AG08395 (cell line): ENCODE measurements around the gene ZNF439.
A peak's percentile ranks its signal among the peaks of the same experiment; 100 is the strongest.
"Not testable (repeated sequence)": the region's sequence is repeated elsewhere in the genome, so short reads cannot be mapped to it uniquely, and the experiment has no call there.

Experiments
- DNase-seq: peaks from one replicate; pipeline ENCODE4 v3.0.0; 2012; ENCODE audit warnings: mixed read lengths, low spot score

ZNF439 gene

DNA sequence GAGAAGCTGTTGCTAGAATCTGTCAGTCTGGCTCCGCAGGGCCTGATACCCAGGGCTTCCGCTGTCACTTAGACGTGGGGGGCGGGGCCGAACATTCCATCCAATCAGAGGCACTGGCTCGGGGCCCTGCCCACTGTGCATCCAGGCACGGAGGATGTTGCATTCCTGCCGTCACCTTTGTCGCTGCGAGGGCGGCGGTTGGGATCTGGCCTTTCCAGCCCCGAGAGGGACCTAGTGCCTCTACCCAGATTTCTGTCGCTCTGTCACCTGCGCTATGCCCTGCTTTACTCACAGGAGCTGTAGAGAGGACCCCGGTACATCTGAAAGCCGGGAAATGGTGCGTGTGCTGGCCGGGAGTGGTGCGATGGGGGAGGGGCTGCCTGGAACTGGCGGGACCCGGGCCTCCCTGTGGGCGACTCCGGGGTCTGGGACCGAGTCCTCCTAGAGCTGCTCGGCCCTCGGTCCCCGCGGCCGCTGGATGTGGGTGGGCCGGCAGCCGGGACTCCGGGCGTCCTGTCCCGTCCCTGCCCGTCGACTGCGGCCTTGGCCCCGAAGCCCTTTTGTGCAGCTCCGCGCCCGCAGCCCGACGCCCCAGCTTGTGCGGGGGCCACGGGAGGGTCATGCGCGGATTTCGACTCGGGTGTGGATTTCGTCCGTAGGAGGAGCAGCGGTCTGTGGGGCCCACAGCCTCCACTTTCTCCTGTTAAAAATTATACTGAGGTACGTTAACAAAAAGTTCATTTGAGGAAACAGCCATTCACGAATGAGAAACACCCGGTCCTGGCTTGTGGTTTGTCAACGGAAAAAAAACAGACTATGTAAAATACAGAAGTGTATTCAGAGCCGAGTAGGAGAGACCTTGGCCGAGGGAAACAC is at the start of gene ZNF439:
ZNF439 (plus strand) TSS at position 133 of the 876 bp plus-strand sequence; CDS start at position 275, 142 bp downstream.
- peak; percentile 91 for DNase-seq

DNA sequence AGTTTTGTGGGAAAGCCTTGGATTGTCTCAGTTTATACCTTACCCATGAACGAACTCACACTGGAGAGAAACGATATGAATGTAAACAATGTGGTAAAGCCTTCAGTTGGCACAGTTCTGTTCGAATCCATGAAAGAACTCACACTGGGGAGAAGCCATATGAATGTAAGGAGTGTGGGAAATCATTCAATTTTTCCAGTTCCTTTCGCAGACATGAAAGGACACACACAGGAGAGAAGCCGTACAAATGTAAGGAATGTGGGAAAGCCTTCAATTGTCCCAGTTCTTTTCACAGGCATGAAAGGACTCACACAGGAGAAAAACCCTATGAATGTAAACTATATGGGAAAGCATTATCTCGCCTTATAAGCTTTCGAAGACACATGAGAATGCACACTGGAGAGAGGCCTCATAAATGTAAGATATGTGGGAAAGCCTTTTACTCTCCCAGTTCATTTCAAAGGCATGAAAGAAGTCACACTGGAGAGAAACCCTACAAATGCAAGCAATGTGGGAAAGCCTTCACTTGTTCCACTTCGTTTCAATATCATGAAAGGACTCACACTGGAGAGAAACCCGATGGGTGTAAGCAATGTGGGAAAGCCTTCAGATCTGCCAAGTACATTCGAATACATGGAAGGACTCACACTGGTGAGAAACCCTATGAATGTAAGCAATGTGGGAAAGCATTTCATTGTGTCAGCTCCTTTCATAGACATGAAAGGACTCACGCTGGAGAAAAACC is 42.0 kb upstream of the ZNF439 start:
- DNase-seq = no peak

DNA sequence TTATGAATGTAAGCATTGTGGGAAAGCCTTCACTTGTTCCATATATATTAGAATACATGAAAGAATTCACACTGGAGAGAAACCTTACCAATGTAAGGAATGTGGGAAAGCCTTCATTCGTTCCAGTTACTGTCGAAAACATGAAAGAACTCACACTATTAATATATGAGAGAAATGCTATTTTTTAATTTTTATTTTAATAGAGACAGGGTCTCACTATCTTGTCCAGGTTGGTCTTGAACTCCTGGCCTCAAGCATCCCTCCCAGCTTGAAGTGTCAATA is 41.5 kb upstream of the ZNF439 start:
- DNase-seq = no peak

DNA sequence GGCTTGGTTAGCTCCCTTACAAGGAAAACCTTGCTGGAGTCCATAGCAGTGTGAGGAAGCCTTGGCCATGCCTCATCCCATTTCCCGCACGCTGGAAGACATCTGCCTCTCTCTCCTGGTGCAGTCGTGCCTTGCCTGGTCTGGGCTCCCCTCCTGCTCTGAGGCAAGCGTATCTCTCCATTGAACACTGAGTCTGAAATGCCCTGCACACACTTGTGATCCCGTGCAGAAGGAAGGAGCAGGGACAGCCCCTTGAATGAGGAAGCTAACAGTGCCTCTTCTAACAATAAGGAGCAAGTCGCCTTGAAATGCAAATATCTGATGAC is 34.9 kb upstream of the ZNF439 start:
- no peak for DNase-seq

DNA sequence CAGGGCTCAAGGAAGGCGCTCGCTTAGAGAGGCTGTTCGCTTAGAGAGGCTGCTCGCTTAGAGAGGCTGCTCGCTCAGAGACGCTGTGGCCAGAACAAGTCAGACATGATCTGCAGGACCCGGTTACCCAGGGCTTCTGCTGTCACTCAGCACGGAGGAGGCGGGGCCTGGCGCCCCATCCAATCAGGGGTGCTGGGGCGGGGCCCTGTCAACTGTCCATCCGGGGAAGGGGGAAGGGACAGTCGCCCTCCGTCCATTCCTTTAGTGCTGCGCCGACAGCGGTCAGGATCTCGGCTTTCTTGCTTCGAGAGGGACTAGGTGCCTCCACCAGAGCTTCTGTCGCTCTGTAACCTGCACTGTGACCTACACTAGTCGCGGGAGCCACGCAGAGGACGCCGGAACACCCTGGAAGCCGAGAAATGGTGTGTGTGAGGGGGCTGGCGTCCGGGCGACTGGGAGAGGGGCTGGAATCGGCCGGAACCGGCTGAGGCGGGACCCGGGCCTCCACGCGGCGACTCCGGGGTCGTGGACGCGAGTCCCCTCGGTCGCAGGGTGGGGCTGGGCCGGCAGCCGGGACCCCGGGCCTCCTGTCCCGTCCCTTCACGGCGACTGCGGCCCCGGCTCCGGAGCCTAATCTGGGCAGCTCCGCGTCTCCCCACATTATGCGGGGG is 34.4 kb upstream of the ZNF439 start, which contains the start of gene ZNF440:
ZNF440 (plus strand) TSS at position 245 of the 671 bp plus-strand sequence; CDS start at position 420, 175 bp downstream.
- peak; percentile 99 for DNase-seq

DNA sequence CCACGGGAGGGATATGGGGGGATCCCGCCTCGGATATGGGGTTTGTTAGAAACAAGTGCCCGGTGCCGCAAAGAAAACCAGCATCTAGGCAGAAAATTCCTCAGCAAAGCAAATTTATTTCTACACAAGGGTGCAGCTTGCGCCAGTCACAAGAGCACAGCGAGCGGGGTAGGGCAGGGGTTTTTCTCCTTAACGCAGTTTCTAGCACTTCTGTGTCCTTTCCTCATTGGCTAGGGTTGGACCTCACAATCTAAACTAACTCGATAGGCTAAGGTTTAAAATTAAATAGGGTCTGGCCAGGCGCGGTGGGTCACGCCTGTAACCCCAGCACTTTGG is 33.9 kb upstream of the ZNF439 start:
- DNase-seq = peak; percentile 11

DNA sequence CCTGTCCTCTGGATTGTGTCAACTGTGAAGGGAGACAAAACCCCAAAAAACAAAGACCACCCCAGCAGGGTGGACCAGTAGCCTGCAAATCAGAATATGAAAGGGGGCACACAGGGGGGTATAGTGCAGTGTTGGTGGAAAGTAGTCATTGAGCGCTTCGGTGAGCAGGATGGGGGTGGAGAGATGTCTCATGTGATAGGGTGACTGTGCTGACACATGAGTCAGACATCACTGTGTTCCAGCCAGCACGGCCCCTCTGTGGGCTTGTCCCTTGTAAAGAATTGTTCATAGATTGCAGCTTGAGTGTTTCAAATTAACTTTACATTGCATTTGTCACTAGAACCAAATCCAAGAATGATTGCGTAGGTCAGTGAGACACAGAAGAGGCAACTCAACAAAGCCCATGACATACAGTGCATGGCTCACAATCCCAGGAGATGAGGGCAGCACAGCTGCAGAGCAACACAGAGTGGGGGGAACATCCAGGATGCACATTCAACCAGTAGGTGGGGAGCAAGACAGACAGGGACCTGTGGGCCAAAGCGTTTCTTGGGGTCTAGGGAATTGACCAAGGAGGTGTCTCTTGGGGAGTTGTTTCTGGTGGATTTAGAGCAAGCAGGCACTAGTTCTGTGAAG is 26.9 kb upstream of the ZNF439 start:
- DNase-seq = peak; percentile 8

DNA sequence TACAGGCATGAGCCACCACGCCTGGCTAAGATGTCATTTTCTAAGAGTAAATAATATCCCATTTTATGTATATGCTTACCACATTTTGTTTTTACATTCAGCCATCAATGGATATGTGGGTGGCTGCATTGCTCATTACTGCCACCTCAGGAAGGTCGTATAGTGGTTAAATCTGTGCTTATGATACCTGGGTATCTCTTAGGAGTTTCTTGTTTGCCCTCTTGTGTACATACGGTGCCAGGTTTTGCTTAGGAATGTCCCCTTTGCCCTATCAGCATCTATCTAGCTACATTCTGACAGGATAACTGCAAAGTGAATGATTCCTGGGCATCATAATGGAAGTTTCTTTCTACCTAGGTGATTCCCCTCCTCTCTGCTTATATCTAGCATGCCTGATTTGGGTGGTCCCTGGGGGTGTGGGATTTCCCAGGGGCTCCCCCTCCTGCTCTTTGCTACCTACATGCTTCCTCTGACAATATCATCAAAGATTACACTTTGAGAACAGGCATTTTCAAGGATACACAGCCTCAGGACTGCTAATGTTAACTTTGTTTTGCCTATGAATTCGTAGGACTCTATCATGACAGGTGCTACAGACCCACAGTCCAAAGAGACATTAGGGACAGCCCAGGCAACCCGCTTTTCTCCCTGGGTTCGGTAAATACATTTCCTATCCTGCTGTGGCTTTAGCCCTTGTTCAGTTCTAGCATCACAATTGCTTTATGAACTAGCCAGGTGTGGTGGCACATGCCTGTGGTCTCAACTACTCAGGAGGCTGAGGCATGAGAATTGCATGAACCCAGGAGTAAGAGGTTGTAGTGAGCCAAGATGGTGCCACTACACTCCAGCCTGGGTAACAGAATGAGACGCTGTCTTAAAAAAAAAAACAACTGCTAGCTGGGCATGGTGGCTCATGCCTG is 19.3 kb upstream of the ZNF439 start:
- not testable (repeated sequence) for DNase-seq

DNA sequence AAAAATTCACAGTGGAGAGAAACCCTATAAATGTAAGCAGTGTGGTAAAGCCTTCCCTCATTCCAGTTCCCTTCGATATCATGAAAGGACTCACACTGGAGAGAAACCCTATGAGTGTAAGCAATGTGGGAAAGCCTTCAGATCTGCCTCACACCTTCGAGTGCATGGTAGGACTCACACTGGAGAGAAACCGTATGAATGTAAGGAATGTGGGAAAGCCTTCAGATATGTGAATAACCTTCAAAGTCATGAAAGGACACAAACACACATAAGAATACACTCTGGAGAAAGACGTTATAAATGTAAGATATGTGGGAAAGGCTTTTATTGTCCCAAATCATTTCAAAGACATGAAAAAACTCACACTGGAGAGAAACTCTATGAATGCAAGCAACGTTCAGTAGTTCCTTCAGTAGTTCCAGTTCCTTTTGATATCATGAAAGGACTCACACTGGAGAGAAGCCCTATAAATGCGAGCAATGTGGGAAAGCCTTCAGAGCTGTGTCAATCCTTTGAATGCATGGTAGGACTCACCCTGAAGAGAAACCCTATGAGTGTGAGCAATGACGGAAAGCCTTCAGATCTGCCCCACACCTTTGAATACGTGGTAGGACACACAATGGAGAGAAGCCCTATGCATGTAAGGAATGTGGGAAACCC is 16.1 kb upstream of the ZNF439 start:
- DNase-seq = no peak

DNA sequence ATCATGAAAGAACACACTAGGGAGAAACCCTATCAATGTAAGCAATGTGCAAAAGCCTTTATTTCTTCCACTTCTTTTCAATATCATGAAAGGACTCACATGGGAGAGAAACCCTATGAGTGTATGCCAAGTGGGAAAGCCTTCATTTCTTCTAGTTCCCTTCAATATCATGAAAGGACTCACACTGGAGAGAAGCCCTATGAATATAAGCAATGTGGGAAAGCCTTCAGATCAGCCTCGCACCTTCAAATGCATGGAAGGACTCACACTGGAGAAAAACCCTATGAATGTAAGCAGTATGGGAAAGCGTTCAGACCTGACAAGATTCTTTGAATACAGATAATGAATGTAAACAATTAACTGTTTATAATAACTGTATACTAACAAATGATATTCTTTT is 15.0 kb upstream of the ZNF439 start:
- DNase-seq = no peak

DNA sequence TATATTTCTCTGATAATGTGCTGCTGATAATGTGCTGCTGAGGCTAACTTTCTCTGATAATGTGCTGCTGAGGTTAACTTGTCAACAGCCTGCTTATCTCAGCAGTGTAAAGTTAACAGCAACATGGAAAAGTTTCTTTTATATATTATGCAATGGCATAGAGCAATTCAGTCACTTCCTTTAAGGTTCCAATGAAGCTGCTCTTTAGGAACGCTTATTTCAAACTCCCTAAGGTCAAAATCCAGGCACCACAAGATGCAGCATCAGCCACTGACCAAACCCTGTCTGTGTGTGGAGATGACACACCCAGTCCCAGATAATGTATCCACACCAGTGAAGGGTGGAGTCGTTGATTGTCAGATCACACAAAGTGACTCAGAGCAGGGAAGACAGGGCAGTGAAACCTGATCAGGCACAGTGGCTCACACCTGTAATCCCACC is 12.9 kb upstream of the ZNF439 start:
- not testable (repeated sequence) for DNase-seq

DNA sequence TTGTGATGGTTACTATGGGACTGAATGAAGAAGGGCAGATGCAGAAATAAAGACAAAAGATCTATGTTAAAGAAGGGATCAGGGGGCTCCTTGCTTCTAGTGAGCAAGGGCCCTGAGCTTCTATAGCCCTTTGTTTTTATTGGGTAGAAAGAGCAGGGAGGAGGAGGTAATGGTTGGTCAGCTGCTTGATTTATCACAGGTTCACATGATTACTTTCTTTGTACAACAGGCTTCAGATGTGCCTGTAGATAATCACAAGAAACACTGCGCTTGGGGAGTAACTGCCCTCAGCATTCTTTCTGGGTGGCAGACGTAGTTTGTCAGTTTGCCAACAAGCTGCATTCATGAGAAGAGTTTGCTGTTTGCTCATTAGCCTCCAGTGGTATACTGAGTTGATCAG is 4.8 kb upstream of the ZNF439 start:
- DNase-seq = no peak

DNA sequence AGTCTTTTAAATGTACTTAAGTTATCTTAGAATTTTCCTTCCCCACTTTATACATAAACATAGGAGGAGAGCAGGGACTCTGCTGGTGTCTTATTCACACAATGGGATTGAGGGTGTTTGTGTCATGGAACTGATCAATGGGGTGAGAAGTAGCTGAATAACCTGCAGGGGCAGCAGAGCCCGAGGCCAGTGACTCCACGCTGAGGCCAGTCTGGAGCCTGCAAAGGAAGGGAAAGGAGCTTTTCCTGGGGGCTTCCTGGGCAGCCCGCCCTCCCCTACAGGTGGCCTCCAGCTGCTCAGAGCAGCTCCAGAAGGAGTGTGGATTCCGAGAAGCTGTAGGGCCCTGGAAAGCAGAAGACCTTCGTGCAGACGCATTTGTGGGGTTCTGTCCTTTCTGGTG is 911 bp upstream of the ZNF439 start:
- DNase-seq = not testable (repeated sequence)

DNA sequence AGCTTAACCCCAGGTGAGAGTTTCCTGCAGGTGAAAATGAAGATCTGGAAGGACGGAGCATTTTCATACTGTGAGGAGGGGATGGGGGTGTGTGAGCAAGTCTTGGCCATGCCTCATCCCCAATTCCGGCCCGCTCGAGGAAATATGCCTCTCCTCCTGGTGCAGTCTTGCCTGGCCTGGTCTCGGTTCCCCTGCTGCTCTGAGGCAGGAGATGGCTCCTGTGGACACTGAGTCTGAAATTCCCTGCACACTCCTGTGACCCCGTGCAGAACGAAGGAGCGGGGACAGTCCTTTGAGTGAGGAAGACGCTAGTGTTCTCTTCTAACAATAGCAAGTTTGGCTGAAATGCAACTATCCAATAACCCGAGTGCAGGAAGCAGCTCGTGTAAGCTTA is 329 bp upstream of the ZNF439 start:
- DNase-seq = no peak

DNA sequence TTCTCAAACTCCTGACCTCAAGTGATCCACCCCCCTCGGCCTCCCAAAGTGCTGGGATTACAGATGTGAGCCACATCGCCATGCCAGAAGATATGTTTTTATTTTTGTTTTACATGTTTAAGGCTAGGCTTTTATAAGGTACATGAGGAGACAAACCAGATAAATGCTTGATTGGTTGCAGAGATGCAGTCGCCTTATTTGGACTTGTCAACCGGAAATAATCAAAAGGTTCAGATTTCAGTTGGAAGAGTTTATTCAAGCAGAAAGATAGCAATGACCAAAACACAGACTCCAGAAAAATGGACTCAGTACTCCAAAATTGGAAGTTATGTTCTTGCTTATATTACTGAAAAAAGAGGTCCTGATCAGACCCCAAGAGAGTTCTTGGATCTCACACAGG is 1.8 kb downstream of the ZNF439 start:
- DNase-seq = not testable (repeated sequence)

DNA sequence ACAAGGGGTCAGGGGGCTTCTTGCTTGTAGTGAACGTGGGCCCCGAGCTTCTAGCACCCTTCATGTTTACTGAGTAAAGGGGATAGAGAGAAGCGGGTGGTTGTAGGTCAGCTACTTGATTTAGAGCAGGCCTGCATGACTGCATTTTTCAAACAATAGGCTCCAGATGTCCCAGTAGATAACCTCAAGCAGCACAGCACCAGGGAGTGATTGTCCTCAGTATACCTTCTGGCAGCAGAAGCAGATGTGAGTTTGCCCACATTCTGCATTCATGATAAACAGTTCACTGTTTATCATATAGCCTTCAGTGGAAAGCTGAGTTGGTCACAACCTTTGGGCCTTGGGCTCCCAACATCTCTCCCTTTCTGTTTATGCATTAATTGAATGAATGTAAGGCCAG is 4.8 kb downstream of the ZNF439 start:
- DNase-seq = no peak

DNA sequence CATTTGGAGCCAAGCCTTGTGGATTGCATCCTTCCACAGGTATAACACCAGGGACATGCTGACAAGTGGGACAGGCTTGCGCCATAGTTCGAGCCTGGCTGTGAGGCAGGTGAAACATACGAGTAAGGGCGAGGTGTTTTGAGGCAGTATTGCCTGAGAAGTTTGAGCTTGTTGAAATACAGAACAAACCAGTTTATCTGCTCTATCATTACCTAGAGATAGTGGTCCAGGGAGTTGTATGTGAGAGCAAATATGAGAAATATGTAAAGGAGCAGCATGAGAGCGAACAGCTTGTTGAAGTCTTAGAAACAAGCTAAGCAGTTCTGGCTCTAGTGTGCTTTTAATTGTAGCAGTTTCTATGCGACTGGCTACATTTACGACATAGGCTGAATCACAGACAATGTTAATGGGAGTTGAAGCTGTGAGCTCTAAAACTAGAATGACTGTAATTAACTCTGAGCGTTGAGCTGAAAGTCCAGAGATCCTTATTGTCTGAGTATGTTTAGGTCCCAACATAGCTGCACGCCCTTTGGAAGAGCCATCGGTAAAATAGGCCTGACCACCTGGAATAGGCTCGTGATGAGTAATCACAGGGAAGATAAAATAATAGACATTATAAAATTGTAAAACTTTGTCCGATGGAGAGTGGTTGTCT is 8.2 kb downstream of the ZNF439 start:
- no peak for DNase-seq

DNA sequence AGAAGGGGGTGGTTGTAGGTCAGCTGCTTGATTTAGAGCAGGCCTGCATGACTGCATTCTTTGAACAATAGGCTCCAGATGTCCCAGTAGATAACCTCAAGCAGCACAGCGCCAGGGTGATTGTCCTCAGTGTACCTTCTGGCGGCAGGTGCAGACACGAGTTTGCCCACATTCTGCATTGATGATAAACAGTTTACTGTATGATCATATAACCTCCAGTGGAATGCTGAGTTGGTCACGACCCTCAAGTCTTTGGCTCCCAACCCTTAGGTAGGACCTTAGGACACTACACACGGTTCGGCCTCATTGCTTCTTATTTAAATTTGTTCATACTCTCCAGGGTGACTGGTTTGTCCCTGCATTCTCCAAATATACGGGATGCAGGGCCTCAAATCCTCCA is 12.2 kb downstream of the ZNF439 start:
- no peak for DNase-seq

DNA sequence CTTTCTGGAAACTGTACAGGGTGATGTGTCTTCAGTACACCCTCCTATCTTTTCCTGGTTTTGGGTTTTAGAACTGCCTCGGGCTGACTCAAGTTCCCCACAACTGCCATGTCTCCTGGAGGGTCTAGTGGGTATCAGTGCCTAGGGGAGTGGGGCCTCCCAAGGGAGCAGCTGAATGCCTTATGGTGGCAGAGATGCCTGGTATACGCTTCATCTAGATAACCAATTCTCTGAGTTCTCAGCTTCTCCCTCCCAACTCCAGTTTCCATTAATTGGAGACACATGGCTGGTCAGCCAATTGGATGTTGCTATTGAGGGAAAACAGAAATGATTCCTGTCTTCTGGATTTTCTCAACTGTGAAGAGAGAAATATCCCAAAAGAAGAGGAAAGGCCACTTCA is 12.8 kb downstream of the ZNF439 start:
- no peak for DNase-seq

DNA sequence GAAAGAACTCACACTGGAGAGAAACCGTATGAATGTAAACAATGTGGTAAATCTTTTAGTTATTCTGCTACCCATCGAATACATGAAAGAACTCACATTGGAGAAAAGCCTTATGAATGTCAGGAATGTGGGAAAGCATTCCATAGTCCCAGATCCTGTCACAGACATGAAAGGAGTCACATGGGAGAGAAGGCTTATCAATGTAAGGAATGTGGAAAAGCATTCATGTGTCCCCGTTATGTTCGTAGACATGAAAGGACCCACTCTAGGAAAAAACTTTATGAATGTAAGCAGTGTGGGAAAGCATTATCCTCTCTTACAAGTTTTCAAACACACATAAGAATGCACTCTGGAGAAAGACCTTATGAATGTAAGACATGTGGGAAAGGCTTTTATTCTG is 19.2 kb downstream of the ZNF439 start:
- DNase-seq = not testable (repeated sequence)
